Tibial nerve (tissue), 4 donors: Measurements from ENCODE around the gene PTGFRN. TPM values are rescaled to one million over a fixed set of nuclear protein-coding genes. Genes with fewer than 3 reads are reported as not detected.
"Not testable (repeated sequence)": the region's sequence is repeated elsewhere in the genome, so short reads cannot be mapped to it uniquely, and the experiment has no call there.

Source experiments
- DNase-seq, 2 donors: peaks; one replicate each; pipeline ENCODE4 v3.0.0-alpha.2; 2019; ENCODE audit warnings: low spot score in 2 of 2
- H3K27ac ChIP-seq, 4 donors: fragments of 200-600 bp; sonication (generic) in 3 of 4; one replicate each; pipeline ENCODE4 v1.5.1; 2017 to 2019; ENCODE audit warnings: mild to moderate bottlenecking in 1 of 4
- H3K27me3 ChIP-seq, 2 donors: fragments of 200-600 bp; sonication (generic) in 1 of 2; one replicate each; pipeline versions ENCODE4 v1.5.1 to v1.6.0; 2017 to 2019
- H3K36me3 ChIP-seq, 3 donors: fragments of 200-600 bp; sonication (generic); one replicate each; pipeline ENCODE4 v1.5.1; 2018 to 2019
- H3K4me1 ChIP-seq, 4 donors: fragments of 200-600 bp; sonication (generic) in 3 of 4; one replicate each; pipeline ENCODE4 v1.5.1; 2017 to 2019
- H3K4me3 ChIP-seq, 4 donors: fragments of 200-600 bp; sonication (generic) in 3 of 4; one replicate each; pipeline ENCODE4 v1.5.1; 2017 to 2019; ENCODE audit warnings: mild to moderate bottlenecking in 1 of 4, moderate library complexity in 1 of 4
- H3K9me3 ChIP-seq, 4 donors: fragments of 200-600 bp; sonication (generic) in 3 of 4; one replicate each; pipeline ENCODE4 v1.5.1; 2017 to 2019
- EP300 ChIP-seq, 2 donors: sonication (generic); formaldehyde crosslinking; IDR thresholded peaks; one replicate each; pipeline ENCODE4 v1.6.1; 2017; ENCODE audit warnings: antibody characterized with exemption in 2 of 2, mild to moderate bottlenecking in 1 of 2
- POLR2A ChIP-seq, 2 donors: fragments of 450-650 bp; IDR thresholded peaks; one replicate each; pipeline ENCODE4 v1.6.1; 2017; ENCODE audit warnings: antibody characterized with exemption in 2 of 2, mild to moderate bottlenecking in 2 of 2, moderate library complexity in 2 of 2
- WGBS, 2 donors: methylation state at CpG; one replicate each; pipeline ENCODE4 v1.1.5; 2018; 5-methylcytosine and 5-hydroxymethylcytosine counted together
- total RNA-seq, 4 donors: library from RNA; depleted of rRNA; stranded (reverse); fragments of >200 nt; gene quantifications; one replicate each; pipeline ENCODE4 v1.1.0, GENCODE V29; 2016
- TF ChIP-seq, protein P1 (sequence below), 5 experiments: fragments of 200-600 bp in 3 of 5; fragments of 450-650 bp in 2 of 5; sonication (generic) in 3 of 5; IDR thresholded peaks; one replicate each; pipeline ENCODE4 v1.5.1; 2016 to 2019; ENCODE audit warnings: antibody characterized with exemption in 5 of 5, mild to moderate bottlenecking in 3 of 5, moderate library complexity in 2 of 5

Gene PTGFRN
- total RNA-seq, 4 donors from 2014 or later = 10.2 to 19.0 (median 14.7) TPM

DNA sequence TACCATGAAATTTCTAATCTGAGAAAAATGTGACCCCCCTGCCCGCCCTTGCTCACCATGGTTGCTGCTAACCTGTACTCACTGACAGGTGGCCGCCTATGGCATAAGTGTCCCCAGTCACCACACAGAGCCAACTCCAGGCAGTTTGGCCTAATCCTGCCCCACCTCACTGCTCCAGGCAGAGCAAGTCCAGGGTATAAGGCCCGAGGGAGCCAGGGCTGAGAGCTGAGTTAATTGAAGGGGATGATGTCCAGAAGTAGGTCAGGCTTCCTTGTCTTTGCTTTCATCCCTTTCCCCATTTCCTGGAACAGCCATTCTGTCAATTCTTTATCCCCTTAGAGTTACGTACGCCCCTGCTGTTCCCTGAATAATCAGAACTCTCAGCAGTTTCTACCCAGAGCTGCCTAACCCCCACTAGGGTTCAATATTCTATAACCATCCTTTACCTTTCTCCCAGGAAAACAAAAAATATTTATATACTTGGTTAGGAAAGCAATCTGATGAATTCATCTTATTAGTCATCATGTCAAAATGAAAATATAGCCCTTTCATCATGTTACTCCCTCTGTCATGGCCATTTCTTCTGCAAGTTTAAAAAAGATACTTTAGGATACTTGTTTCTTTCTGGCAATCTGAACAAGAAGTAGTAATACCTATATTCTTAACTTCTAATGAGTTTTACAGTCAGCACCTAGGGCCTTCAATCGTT is 62.4 kb downstream of the PTGFRN start:
- no peaks in the 10 kb centered on the region for H3K27me3 ChIP-seq
- no peaks in the 10 kb centered on the region for H3K9me3 ChIP-seq
- DNase-seq = no peak
- TF ChIP-seq POLR2A (IDR thresholded peaks at IDR 0.05) = no peak
- no peak for TF ChIP-seq EP300 (IDR thresholded peaks at IDR 0.05)
- TF ChIP-seq, protein P1, sequence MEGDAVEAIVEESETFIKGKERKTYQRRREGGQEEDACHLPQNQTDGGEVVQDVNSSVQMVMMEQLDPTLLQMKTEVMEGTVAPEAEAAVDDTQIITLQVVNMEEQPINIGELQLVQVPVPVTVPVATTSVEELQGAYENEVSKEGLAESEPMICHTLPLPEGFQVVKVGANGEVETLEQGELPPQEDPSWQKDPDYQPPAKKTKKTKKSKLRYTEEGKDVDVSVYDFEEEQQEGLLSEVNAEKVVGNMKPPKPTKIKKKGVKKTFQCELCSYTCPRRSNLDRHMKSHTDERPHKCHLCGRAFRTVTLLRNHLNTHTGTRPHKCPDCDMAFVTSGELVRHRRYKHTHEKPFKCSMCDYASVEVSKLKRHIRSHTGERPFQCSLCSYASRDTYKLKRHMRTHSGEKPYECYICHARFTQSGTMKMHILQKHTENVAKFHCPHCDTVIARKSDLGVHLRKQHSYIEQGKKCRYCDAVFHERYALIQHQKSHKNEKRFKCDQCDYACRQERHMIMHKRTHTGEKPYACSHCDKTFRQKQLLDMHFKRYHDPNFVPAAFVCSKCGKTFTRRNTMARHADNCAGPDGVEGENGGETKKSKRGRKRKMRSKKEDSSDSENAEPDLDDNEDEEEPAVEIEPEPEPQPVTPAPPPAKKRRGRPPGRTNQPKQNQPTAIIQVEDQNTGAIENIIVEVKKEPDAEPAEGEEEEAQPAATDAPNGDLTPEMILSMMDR (IDR thresholded peaks at IDR 0.05) = no peak
- H3K36me3 ChIP-seq = peaks cover 0 to 9% (median 0%) of the 10 kb centered on the region in 3 donors
- no peak overlapping the region for H3K27ac ChIP-seq
- no peak overlapping the region for H3K4me3 ChIP-seq
- WGBS, 2 donors = 73 to 76% methylated on average over 6 of the region's 6 CpGs
- H3K4me1 ChIP-seq = no peaks in the 10 kb centered on the region

DNA sequence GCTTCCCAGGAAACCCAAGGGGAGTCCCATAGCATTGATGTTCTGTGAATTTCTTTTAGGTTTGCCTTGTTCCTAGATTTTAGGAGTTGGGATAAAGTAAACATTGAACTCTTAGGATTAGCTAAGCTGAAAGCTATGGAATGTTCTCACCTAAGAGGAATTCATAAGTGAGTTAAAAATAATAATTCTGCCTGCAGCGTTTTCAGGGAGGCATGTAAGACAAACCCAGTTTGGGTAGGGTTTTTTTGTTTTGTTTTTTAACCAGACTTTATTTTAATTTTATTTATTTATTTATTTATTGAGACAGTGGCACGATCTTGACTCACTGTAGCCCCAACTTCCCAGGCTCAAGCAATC is 62.9 kb downstream of the PTGFRN start:
- H3K27me3 ChIP-seq = no peaks in the 10 kb centered on the region

DNA sequence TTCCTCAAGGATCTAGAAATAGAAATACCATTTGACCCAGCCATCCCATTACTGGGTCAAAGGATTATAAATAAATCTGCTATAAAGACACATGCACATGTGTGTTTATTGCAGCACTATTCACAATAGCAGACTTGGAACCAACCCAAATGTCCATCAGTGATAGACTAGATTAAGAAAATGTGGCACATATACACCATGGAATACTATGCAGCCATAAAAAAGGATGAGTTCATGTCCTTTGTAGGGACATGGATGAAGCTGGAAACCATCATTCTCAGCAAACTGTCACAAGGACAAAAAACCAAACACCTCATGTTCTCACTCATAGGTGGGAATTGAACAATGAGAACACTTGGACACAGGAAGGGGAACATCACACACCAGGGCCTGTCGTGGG is 70.6 kb downstream of the PTGFRN start:
- not testable (repeated sequence) for H3K4me1 ChIP-seq, DNase-seq, H3K27me3 ChIP-seq, H3K36me3 ChIP-seq, H3K9me3 ChIP-seq, H3K4me3 ChIP-seq, H3K27ac ChIP-seq
- WGBS, 2 donors = 91 to 100% methylated on average over 1 of the region's 1 CpG

More for the DNA sequence above, 62.9 kb downstream of the PTGFRN start:
- Histone ChIP-seq H3K4me3 (no peak overlapping the region), H3K27ac (no peak overlapping the region), H3K4me1 (no peaks in the 10 kb centered on the region), H3K9me3 (no peaks in the 10 kb centered on the region), H3K36me3 (peaks cover 0 to 9% (median 0%) of the 10 kb centered on the region in 3 donors)
- no peak for DNase-seq
- 61 to 66% methylated on average over 2 of the region's 2 CpGs for WGBS, 2 donors
- TF ChIP-seq, protein P1 (IDR thresholded peaks at IDR 0.05) = no peak
- no peak for TF ChIP-seq POLR2A (IDR thresholded peaks at IDR 0.05)
- TF ChIP-seq EP300 (IDR thresholded peaks at IDR 0.05) = no peak

DNA sequence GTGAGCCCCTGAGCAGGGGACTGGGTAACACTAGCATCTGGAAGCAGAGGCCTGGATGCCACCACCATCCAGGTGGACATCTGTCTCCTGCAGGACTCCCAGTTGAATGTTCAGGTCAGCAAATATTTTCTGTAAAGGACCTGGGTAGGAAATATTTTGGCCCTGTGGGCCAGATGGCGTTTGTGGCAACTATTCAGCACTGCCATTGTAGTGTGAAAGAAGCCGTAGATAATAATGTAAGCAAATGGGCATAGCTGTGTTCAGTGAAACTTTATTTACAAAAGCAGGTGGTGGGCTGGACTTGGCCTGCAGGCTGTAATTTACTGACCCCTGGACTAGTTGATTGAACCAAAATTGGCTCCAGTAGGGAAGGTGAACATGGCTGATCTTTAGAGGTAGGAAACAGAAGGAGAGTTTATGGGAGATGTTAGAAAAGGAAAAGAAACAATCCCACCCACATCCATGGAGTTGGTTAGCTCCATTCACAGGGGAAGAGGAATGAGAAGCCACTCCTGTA is 71.9 kb downstream of the PTGFRN start:
- WGBS, 2 donors = 90 to 96% methylated on average over 2 of the region's 2 CpGs
- Histone ChIP-seq H3K27me3 (no peaks in the 10 kb centered on the region), H3K9me3 (no peaks in the 10 kb centered on the region), H3K36me3 (no peaks in the 10 kb centered on the region), H3K4me1 (peaks cover 0 to 5% (median 0%) of the 10 kb centered on the region in 4 donors), H3K27ac (no peak overlapping the region), H3K4me3 (no peak overlapping the region)
- no peak for DNase-seq
- no peak for TF ChIP-seq EP300 (IDR thresholded peaks at IDR 0.05)
- TF ChIP-seq, protein P1 (IDR thresholded peaks at IDR 0.05) = no peak
- no peak for TF ChIP-seq POLR2A (IDR thresholded peaks at IDR 0.05)

DNA sequence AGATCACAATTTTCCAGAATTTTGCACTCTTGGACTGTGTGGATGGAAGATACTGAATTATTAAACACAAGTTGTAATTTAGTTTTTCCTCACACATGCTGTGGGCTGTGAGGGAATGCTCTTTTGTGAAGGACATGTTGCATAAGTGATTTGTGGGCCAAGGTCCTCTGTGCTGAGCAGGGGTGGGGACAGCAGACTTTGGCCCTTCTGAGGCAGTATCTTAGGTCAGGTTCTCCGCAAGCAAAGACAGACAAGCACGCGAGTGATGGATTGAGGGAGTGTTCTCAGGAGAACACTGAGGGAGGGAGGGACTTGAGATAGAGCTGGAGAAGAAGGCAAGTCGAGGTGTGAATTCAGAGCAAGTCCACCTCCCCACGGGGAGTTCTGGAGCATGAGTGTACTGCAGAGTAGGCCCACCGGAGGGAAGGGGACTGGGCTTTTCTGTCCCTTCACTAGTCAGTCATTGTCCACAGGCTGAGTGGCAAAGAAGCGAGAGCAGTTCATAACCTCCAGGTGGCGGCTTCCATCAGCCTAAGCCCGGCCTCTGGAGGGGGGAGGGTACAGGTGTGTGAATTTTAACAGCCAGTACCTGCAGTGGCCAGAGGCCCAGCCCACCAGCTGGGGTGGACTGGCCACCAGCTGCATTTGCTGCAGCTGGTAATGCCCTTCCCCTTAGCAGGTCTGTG is 72.7 kb downstream of the PTGFRN start:
- H3K4me1 ChIP-seq = peaks cover 0 to 5% (median 0%) of the 10 kb centered on the region in 4 donors
- H3K9me3 ChIP-seq = no peaks in the 10 kb centered on the region
- peak overlapping the region in 1 of 4 donors; percentile 34 for H3K27ac ChIP-seq
- no peak for TF ChIP-seq EP300 (IDR thresholded peaks at IDR 0.05)
- TF ChIP-seq POLR2A (IDR thresholded peaks at IDR 0.05) = no peak
- TF ChIP-seq, protein P1 (IDR thresholded peaks at IDR 0.05) = no peak
- no peak for DNase-seq
- H3K4me3 ChIP-seq = no peak overlapping the region
- 82 to 86% methylated on average over 8 to 9 of the region's 9 CpGs for WGBS, 2 donors
- no peaks in the 10 kb centered on the region for H3K36me3 ChIP-seq
- H3K27me3 ChIP-seq = no peaks in the 10 kb centered on the region
